AG20443 (cell line): ENCODE data around the gene SRPRA.
"Not testable (repeated sequence)": the region's sequence is repeated elsewhere in the genome, so short reads cannot be mapped to it uniquely, and the experiment has no call there.

Source experiments
- DNase-seq: peaks from one replicate; pipeline ENCODE4 v3.0.0; 2012; ENCODE audit warnings: low spot score, mixed read lengths

SRPRA gene

DNA sequence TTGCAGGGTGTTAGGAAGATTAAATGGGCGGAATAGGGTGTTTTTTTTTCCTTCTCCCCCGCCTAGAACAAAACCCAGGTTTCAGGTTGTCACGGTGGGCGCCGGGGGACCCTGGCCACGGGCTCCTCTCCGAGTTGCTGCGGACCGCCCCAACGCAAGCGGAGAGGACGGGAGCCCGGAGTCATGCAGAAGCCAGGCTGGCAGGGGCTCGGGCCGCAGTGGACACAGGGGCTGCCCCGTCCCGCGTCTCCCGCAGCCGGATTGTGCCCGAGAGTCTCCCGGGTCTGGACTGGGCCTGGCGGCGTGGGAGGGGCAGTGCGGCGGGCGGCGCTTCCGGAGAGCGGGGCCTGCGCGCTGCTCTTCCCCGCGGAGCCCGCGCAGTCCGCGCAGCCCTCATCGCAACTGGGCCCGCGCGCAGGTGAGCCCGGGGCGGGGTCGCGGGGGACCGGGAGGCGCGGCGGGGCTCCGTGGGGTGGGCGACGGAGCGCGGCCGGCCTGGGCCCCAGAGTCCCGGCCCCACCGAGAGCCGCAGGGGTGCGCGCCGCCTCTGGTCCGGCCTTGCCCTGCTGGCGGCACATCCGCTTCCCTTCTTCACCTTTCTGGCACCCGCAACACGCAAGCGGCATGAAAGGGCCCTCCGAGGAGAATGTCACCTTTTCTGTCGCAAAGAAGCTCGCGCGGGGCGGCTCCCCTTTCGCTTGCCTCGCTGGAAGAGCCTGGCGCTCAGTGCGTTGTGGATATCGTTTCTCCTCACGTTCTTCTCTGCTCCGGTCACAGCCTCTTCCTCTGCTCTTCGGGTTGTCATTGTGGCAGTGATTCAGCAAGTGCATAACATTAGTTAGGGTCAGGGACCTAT is 14.3 kb upstream of the SRPRA start, which contains the start of gene TIRAP:
Gene TIRAP, plus strand, starts transcription at position 358 of the 856 bp plus-strand sequence. CDS start 7,802 bp downstream, outside the sequence.
- peak; percentile 85 for DNase-seq

DNA sequence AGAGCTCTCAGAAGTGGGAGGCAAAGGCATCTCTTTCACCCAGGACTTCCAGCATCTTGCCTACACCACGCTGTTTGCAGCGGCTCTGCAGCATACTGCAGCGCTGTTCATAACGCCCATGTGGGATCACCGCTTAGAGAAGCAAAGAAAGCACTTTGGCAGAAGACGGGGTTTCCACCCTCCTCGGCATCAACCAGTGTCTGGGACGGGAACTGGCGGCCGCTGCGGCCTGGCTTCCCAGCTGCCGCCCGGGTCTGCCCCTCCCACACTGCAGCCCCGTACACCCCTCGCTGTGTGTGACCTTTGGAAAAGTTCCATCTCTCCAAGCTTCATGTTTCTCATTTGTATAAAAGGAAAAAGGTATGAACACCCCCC is 13.7 kb upstream of the SRPRA start:
- peak; percentile 64 for DNase-seq

DNA sequence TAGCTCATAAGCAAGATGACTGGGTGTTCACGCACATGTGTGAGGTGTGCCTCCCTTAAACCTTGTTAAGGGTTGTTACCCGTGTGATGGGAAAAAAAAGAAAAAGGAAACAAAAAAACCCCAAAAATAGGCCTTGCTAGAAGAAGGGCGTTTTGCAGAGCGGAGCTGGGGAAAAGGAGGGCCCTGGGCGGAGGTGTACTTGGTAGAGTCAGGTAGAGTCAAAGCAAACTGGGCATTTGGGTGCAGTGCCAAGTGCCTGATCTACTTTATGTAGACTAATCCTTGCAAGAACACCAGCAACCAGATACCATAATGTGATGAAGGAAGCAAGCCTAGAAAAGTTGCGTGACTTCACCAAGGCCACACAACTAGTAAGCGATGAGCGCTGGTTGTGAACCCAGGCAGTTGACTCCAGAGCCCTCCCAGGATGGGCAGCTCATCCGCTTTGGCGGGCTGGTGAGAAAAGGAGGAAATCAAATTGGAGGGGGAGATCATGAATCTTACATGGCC is 13.0 kb upstream of the SRPRA start:
- DNase-seq = no peak

DNA sequence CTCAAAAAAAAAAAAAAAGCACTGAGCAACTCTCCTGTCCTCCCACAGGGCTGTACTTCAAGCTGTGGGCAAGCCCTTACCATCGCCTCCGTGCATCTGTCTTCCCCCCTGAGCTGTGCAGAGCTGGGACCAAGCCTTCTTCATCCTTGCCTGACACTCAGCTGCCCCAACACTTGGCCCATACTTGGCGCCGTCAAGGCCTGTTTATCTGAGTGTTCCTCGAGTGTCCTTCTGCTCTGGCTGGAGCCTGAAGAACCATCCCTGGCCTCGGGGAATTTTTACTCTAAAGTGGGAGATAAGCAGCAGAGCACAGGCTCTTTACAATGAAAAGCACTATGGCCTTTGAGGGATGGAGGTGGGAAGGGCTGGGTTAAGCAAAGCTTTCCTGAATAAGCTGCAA is 12.6 kb upstream of the SRPRA start:
- no peak for DNase-seq

DNA sequence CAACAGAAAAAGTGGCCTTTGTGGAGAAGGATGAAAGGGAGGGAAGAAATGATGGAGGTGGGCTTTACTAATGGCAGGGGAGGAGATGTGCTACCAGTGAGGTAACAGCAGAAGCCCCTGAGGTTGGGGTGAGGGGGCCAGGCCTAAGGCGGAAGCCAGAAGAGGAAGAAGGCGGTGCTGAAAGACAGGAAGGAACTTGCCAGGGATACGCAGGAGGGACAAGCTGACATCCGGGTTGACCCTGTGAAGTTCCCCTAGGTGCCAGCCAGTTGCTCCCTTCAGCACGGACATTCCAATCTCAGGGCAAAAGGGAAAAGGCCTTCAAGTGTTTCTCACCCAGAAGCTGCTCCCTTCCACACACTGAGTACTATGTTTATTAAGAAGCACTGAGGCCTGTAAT is 11.9 kb upstream of the SRPRA start:
- no peak for DNase-seq

DNA sequence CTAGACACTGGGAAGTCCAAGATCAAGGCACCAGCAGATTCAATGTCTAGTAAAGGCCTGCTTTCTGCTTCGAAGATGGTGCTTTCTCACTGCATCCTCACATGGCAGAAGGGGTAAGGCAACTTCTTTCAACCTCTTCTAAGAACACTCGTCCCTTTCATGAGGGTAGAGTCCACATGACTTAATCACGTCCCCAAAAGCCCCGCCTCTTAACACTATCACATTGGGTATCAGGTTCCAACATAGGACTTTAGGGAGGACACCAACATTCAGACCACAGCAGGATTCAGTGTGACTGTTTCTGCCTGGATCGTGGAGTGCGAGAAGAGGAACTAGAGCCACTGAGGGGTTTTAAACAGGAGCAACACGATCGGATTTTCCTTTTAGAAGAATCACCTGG is 10.5 kb upstream of the SRPRA start:
- DNase-seq = no peak

DNA sequence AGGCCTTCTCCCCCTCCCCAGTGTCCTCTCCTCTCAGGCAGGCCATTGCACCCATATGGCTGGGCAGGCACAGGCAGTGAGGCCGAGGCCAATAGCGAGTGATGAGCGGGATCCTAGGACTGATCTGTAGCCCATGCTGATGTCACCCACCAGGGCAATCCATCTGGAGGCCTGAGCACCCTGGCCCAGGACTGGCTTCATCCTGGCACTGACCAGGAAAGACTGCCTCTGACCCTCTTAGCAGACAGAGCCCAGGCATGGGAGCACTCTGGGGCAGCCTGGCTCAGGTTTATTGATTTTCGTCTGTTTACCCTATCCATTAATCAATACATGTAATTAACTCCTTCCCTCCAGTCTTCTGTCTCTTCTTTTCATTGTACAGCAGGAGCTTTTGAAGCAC is 9.1 kb upstream of the SRPRA start:
- DNase-seq = no peak

DNA sequence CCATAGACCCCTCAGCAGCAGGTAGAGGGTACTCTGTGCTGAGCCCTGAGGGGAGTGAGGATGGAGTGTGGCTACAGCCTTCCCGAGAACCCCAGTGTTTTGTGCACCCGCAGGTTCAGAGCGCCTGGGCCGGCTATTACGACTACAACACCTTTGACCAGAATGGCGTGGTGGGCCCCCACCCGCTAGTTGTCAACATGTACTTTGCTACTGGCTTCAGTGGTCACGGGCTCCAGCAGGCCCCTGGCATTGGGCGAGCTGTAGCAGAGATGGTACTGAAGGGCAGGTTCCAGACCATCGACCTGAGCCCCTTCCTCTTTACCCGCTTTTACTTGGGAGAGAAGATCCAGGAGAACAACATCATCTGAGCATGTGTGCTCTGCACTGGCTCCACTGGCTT is 8.6 kb upstream of the SRPRA start:
- DNase-seq = no peak

DNA sequence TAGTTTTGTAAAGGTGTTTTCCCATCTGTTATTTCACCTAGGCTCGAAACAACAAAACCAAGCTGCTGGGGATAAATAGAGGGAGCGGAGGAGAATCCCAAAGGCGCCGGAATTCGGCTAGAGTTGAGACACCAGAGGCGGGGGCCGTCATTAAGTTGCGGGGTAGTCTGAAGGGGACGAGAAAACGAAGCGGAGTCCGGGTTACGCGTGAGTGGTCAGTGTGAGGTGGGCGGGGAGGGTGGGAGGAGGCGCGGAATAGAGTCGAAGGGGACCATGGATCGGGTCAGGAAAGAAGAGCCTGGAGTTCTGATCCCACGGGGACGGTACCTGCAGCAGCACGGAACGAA is 361 bp downstream of the SRPRA start:
- peak; percentile 65 for DNase-seq

DNA sequence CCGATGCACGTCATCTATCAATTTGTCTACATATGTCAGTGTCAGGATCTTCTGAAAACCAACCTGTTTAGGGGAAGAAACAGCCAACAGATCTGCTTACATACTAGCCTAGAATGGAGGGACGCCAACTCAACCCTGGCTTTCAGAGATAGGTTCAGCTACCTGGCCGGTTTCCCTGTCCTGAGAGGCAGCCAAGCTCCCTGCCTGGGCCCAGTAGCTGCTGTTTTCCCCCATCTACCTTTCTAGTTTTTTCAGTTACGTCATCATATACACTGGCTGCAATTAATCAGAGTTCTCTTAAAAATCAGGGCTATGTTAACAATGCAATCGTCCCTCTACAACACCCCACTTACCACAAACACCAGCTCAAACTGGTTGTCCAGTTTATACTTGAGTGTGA is 1.0 kb downstream of the SRPRA start:
- no peak for DNase-seq

DNA sequence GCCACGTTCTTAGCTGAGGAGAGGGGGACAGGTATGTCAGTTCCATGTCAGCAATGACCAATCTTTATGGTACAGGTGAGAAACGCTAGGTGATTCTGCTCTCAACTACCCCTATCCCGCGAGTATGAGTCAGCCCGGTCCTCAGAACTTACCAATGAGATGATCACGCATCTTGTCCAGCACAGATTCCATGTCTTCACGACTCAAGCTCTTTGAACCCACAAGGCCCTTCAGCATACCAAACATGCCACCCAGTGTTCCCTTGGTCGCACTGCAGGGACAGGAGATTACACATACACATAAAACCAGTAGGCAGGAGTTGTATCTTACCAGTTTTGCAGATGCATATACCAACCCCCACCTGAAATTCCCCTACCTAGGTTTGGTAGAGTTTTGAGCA is 2.9 kb downstream of the SRPRA start:
- peak; percentile 16 for DNase-seq

DNA sequence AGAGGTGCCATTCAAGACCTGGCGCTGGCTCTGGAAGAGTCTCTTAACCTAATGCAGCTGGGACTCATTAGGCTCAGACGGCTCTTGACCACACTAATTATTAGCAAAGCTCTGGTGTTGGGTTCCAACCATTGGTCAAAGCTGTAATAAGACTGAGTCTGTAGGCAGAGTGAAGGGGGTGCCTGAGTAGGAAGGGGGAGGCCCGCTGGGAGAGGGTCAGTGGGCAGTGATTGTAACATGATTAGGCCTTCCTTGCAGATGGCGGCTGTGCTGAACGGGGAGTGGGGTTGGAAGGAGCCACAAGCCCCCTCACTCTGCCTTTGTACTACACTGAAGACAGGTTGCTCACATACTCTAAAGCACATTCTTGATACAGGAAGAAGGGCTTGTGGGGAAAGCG is 5.2 kb downstream of the SRPRA start:
- no peak for DNase-seq

DNA sequence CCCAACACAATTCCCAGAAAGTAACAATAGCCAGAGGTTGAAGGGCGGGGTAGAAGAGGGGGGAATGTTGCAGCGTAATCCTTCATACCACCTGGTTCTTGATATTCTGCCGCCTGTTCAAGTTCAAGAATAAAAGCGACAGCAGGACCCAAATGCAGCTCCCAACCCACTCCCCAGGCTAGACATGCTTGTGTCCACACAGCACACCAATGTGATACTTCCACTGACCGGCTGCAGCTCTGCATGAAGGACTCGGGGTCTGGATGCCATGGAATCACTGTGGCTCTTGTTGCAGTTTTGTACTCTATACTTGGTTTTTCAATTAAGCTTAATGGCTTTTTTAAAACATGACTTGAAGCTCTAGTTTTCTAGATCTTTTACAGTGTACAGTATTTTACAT is 6.5 kb downstream of the SRPRA start:
- no peak for DNase-seq

DNA sequence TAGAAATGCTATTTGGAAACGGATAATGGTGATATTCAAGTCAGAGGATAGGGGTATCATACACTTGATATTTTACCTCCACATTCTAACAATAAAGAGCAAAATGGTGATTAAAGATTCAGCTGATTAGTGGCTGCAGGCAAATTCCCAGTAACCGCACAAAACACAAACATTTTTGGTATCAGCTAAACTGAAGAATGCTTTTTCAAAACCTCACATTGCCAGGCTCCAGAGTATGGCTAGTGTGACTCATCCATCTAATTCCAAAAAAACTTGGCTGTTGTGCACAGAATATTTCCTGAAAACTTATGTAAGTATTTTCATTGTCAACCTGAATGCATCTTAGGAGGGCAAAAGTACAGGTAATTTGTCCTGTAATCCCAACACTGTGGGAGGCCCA is 10.9 kb downstream of the SRPRA start:
- DNase-seq = peak; percentile 70

DNA sequence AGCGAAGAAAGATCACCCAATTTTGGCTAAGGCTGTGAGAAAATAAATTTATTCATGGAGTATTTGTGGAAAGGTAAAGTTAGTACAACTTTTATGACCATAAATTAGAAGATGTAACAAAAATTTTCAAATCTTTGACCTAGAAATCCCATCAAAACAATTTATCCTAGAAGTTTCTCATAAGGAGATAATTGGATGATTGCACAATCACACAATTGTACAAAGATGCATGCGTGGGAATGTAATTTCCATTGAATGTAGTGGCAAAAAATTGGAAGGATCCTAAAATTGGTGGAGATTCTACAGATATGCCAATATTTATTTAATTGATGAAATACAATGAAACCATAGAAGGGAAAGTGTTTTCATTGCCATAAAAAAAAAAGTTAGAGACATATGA is 11.6 kb downstream of the SRPRA start:
- DNase-seq = no peak

DNA sequence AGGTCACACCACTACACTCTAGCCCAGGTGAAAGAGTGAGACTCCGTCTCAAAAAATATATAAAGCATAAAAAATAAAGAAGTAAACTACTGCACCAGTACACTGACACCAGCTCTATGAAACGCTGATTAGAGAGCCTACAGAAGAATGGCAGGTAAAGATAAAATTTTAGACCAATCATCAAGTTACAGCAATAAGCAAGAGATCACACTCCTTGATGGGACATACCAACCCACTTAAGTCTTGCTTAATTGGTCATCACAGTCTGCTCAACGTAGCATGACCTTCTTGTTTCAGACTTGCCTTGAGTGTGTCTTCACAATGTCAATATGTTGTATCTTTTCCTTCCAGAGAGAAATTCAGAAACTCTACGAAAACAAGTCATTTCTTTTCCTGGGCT is 12.5 kb downstream of the SRPRA start:
- DNase-seq = no peak

DNA sequence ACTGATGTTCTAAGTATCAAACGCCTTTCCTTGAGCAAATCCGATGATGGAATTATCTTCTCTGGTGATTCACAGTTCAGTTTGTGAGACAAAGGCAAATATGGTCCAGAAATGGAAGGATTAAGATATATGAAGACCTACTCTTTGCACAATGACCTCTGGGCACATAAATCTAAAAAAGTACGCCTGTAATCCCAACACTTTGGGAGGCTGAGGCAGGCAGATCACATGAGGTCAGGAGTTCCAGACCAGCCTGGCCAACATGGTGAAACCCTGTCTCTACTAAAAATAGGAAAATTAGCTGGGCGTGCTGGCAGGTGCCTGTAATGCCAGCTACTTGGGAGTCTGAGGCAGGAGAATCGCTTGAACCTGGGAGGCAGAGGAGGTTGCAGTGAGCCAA is 13.2 kb downstream of the SRPRA start:
- DNase-seq = not testable (repeated sequence)

DNA sequence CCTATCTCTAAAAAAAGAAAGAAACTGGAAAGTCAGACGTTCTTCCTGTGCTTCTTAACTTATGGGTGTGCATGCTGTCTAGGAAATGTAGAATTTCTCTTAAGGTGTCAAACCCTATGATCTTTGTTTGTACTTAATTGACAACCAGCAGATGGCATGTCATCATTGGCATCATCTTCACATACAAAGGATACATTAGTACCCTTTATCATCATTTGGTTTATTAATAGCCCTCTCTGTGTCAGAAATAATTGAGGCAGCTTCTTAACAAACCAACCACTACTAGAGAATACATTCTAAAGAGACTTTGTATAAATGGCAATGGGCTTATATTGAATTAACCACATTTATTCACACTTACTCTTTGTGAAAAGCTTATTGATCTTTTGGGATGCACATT is 13.9 kb downstream of the SRPRA start:
- DNase-seq = no peak

DNA sequence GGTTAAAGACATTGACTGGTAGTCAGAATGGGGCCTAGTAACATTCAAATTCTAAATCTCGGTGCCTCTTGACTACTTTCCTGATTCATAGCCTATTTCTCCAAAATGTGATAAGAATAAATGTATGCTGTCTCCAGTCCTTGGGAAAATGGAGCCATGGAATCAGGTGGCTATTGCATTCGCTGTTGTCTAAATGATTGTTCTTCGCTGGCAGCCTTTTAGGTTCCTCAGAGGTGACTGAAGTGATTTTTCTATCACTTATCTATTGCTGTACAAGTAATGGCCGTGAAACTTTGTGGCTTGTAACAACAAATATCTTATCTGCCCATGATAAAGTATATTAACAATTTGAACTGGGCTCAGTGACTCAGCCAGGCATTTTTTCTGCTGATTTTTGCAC is 15.4 kb downstream of the SRPRA start:
- DNase-seq = no peak

DNA sequence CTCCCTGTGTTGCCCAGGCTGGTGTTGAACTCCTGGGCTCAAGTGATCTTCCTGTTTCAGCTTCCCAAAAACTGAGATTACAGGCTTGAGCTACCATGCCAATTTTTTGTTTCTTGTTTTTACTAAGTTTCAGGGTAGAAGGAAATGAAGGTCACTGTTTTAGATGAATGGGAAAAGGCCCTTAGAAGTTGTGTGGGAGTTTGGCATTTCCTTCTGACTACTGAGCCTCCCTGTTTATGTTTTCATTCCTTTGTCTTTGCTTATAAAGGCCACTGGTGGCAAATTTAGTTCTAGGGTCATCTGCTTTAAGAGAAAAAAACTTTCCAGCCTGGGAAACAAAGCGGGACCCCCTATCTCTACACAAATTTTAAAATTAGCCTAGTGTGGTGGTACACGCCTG is 22.1 kb downstream of the SRPRA start:
- DNase-seq = peak; percentile 40

DNA sequence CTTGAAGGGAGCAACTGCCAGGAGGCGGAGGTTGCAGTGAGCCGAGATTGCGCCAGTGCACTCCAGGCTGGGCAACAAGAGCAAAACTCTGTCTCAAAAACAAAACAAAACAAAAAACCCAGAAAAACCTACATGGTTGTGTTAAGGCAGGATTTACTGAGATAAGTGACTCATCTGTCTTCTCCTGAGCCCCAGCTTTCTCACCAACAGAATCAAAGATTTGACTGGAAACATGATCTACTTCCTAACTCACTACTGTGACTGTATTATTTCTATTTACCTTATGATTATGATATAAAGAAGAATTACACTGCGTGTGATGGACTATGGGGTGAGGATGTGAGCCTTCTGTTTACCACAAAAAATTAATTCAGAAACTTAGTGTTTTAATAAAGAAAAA is 35.3 kb downstream of the SRPRA start:
- DNase-seq = no peak

DNA sequence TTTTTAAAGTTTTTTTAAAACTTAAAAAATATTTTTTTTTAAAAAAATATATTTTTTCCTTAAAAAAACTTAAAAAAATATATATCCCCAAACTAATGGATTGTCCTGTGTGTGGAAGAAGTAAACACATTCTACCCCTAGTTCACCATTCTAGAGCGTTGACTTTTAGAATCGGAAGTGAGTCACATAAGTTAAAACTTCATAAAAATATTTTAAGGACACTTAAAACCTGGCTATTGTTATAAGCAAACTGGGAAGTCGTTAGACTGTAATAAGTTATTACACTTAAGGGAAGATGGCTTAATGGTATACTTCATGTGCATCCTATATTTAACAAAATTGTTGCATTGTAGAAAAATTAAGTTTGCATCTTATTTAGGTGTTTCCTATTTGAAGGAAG is 36.0 kb downstream of the SRPRA start:
- DNase-seq = no peak

DNA sequence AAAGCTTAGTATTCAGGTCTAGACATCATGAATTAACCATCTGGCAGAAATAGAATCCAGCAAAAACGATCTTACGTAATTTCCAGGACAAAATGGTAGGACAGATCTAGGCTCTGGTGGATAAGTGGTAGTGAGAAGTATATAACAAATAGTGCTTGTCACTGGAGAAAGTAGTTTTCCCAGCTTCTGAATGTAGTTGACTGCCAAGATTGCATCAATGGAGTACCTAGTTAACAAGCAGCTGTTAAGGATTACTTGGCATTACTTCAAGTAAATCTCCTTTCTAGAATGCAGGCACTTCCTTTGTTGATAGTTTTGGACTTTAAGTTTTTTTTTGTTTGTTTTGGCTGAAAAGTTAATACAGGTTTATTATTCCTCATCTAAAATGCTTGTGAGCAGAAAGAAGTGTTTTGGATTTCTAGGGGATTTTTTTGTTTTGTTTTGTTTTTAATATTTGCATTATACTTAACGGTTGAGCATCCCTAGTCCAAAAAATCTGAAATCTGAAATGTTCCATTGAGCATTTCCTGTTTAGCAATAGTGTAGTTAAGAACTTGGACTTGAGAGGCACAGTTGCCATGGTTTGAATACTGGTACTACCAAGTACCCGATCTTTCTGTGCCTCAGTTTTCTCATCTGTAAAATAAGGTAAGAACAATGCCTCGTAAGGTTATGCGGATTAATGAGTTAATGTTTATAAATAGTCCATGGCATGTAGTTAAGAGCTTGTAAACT is 36.8 kb downstream of the SRPRA start:
- DNase-seq = no peak
